Activated B cell treated with CpG ODN at 0.5 μM for 24 hours (primary cell): ENCODE results near the gene THAP12. TPM values are rescaled to one million over a fixed set of nuclear protein-coding genes. Genes with fewer than 3 reads are reported as not detected.

ENCODE experiments used
- ATAC-seq: fragments of 200-7000 bp; cut with Tn5 transposase; one replicate; pipeline ENCODE4 v1.10.0; 2021; ENCODE audit warnings: low read depth, mild to moderate bottlenecking, moderate library complexity
- CTCF ChIA-PET: fragments of 350-600 bp; sonication (Branson Sonifier 250); formaldehyde crosslinking; loops from one replicate; lab custom pipeline; 2021; ENCODE audit warnings: antibody characterized with exemption; lab: Charles Lee
- POLR2A ChIA-PET: fragments of 350-600 bp; sonication (Branson Sonifier 250); formaldehyde crosslinking; loops from one replicate; lab custom pipeline; 2021; ENCODE audit warnings: antibody characterized with exemption; lab: Charles Lee
- DNase-seq: peaks from one replicate; pipeline ENCODE4 v3.0.0; 2022
- H3K27ac Mint-ChIP-seq: one replicate; pipeline ENCODE4 v1.8.0; 2020; ENCODE audit warnings: mixed read lengths
- H3K27me3 Mint-ChIP-seq: one replicate; pipeline ENCODE4 v1.8.0; 2021; ENCODE audit warnings: mixed read lengths
- H3K36me3 Mint-ChIP-seq: one replicate; pipeline ENCODE4 v1.8.0; 2021; ENCODE audit warnings: low read depth, mixed read lengths
- H3K4me1 Mint-ChIP-seq: one replicate; pipeline ENCODE4 v1.8.0; 2021; ENCODE audit warnings: mixed read lengths
- H3K4me3 Mint-ChIP-seq: one replicate; pipeline ENCODE4 v1.8.0; 2020; ENCODE audit warnings: mild to moderate bottlenecking, mixed read lengths
- H3K9me3 Mint-ChIP-seq: one replicate; pipeline ENCODE4 v1.8.0; 2020; ENCODE audit warnings: mixed read lengths
- CTCF ChIP-seq: fragments of 200-600 bp; IDR thresholded peaks from one replicate; pipeline ENCODE4 v1.8.0; 2022; ENCODE audit warnings: antibody characterized with exemption, mild to moderate bottlenecking
- intact Hi-C: fragments of 100-400 bp; cut with micrococcal nuclease; formaldehyde crosslinking; loops from one replicate; pipeline ENCODE4 v1.15.1; 2024
- total RNA-seq: library from RNA; stranded (reverse); gene quantifications from 2 replicates; pipeline ENCODE4 v1.2.3, GENCODE V29; 2022

THAP12 gene
- total RNA-seq, 1 donor from 2014 or later = 60.2 TPM

GRCh38 chr11:76329983-76330382, 50.9 kb downstream of the THAP12 start:
- Mint-ChIP-seq H3K4me1 (no peaks in the 10 kb centered on the region), H3K9me3 (peaks cover 11% of the 10 kb centered on the region), H3K4me3 (no peak overlapping the region), H3K27ac (no peak overlapping the region), H3K27me3 (no peaks in the 10 kb centered on the region), H3K36me3 (no peaks in the 10 kb centered on the region)
- ChIA-PET CTCF (no interaction called here), POLR2A (no interaction called here)
- ATAC-seq = no peak
- no peak for TF ChIP-seq CTCF
- no peak for DNase-seq
- intact Hi-C loops = no loop called here

DNA sequence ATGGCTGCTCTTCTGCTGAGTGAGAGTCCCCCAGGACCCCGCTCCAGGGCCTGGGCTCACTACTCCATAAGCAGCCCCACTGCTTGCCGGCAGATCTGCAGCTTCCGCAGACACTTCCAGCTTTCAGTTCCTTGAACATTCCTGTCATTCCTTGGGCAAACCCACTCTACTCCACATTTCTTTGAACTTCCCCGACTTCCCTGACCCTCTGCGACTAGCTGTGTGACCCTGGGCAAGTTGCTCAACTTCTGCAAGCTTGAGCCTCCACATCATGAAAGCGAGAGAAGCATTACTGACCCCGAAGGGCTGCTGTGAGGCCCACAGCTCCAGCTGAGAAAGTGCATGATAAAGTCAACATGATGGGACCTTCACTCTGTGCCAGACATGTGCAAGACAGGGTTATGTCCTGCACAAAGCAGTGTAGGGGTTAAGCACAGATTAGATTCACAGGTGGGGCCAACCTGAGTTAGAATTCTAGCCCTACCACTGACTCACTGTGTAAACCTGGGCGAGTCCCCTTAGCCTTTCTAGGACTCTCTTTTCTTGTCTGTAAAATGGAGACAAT, 51.8 kb downstream of the THAP12 start:
- Mint-ChIP-seq H3K4me1 (no peaks in the 10 kb centered on the region), H3K27me3 (peaks cover 2% of the 10 kb centered on the region), H3K27ac (no peak overlapping the region), H3K9me3 (peaks cover 6% of the 10 kb centered on the region), H3K4me3 (no peak overlapping the region), H3K36me3 (no peaks in the 10 kb centered on the region)
- ATAC-seq (no peak), DNase-seq (no peak)
- POLR2A ChIA-PET = no interaction called here
- CTCF ChIA-PET = interaction anchor here (0.9 kb wide), 1 partner anchor 10 kb away, joined by 3 read pairs; no protein-coding TSS in a partner anchor
- no peak for TF ChIP-seq CTCF
- intact Hi-C loops = no loop called here

- no peaks in the 10 kb centered on the region for H3K9me3 Mint-ChIP-seq
- ChIA-PET POLR2A (no interaction called here), CTCF (interaction anchor here (0.6 to 0.9 kb wide), 2 partner anchors 9 to 10 kb away, joined by 3 read pairs; no protein-coding TSS in a partner anchor)
- no peaks in the 10 kb centered on the region for H3K36me3 Mint-ChIP-seq
- H3K4me1 Mint-ChIP-seq = no peaks in the 10 kb centered on the region
- H3K27me3 Mint-ChIP-seq = peaks cover 11% of the 10 kb centered on the region
- no peak overlapping the region for H3K27ac Mint-ChIP-seq
- no peak for DNase-seq
- intact Hi-C loops = no loop called here
- ATAC-seq = no peak
- no peak overlapping the region for H3K4me3 Mint-ChIP-seq
- TF ChIP-seq CTCF = no peak
Observed at GRCh38 chr11:76327756-76328388, 53.1 kb downstream of the THAP12 start.

- TF ChIP-seq CTCF = no peak
- CTCF ChIA-PET = interaction anchor here (0.6 kb wide), 1 partner anchor 9 kb away, joined by 3 read pairs; no protein-coding TSS in a partner anchor
- POLR2A ChIA-PET = no interaction called here
- no peaks in the 10 kb centered on the region for H3K4me1 Mint-ChIP-seq
- H3K27ac Mint-ChIP-seq = no peak overlapping the region
- H3K4me3 Mint-ChIP-seq = no peak overlapping the region
- H3K36me3 Mint-ChIP-seq = no peaks in the 10 kb centered on the region
- no peak for DNase-seq
- intact Hi-C loops = no loop called here
- ATAC-seq = no peak
- H3K27me3 Mint-ChIP-seq = peaks cover 18% of the 10 kb centered on the region
- H3K9me3 Mint-ChIP-seq = no peaks in the 10 kb centered on the region
Observed at GRCh38 chr11:76327202-76327601, 53.7 kb downstream of the THAP12 start.

GRCh38 chr11:76325185-76325584, 55.7 kb downstream of the THAP12 start:
- CTCF ChIA-PET = interaction anchor here (1.4 kb wide), 1 partner anchor 118 kb away, joined by 3 read pairs; no protein-coding TSS in a partner anchor
- H3K9me3 Mint-ChIP-seq = no peaks in the 10 kb centered on the region

More at GRCh38 chr11:76325185-76325584, 55.7 kb downstream of the THAP12 start:
- no peak for ATAC-seq
- intact Hi-C loops = no loop called here
- H3K36me3 Mint-ChIP-seq = no peaks in the 10 kb centered on the region
- no peak for DNase-seq
- no peaks in the 10 kb centered on the region for H3K4me1 Mint-ChIP-seq
- peaks cover 34% of the 10 kb centered on the region for H3K27me3 Mint-ChIP-seq
- H3K27ac Mint-ChIP-seq = no peak overlapping the region
- POLR2A ChIA-PET = no interaction called here
- no peak overlapping the region for H3K4me3 Mint-ChIP-seq
- TF ChIP-seq CTCF = no peak
